GM18909 (cell line): ENCODE data around the gene OMG.
"Not testable (repeated sequence)": the region's sequence is repeated elsewhere in the genome, so short reads cannot be mapped to it uniquely, and the experiment has no call there.

Experiments used
- ATAC-seq: cut with Tn5 transposase; IDR thresholded peaks from one replicate; pipeline ENCODE4 v1.9.1; 2021; ENCODE audit warnings: mild to moderate bottlenecking; ENCODE audit not compliant: unreplicated experiment, poor library complexity

OMG gene

GRCh38 chr17:31308372-31309334, 11.6 kb upstream of the OMG start:
- no peak for ATAC-seq

GRCh38 chr17:31307640-31308039, 10.6 kb upstream of the OMG start:
- no peak for ATAC-seq

- ATAC-seq, result no peak
Observed at GRCh38 chr17:31299624-31300023, 2.6 kb upstream of the OMG start.

GRCh38 chr17:31296142-31296541, 897 bp downstream of the OMG start:
- ATAC-seq, result no peak

- ATAC-seq, result no peak
Observed at GRCh38 chr17:31295489-31295871, 1.6 kb downstream of the OMG start.

- ATAC-seq, result no peak
Observed at GRCh38 chr17:31294820-31295488, 2.1 kb downstream of the OMG start.

GRCh38 chr17:31294231-31294630, 2.8 kb downstream of the OMG start:
- ATAC-seq, result no peak

- no peak for ATAC-seq
Observed at GRCh38 chr17:31293581-31293980, 3.5 kb downstream of the OMG start.

GRCh38 chr17:31291820-31292219, 5.2 kb downstream of the OMG start:
- ATAC-seq, result no peak

GRCh38 chr17:31289790-31290189, 7.2 kb downstream of the OMG start:
- no peak for ATAC-seq

GRCh38 chr17:31287932-31288331, 9.1 kb downstream of the OMG start:
- ATAC-seq, result not testable (repeated sequence)

GRCh38 chr17:31286587-31286986, 10.5 kb downstream of the OMG start:
- no peak for ATAC-seq

GRCh38 chr17:31283841-31284240, 13.2 kb downstream of the OMG start:
- no peak for ATAC-seq

GRCh38 chr17:31281061-31281460, 16.0 kb downstream of the OMG start:
- no peak for ATAC-seq

GRCh38 chr17:31279401-31279800, 17.6 kb downstream of the OMG start:
- no peak for ATAC-seq

GRCh38 chr17:31275116-31275515, 21.9 kb downstream of the OMG start:
- ATAC-seq, result no peak

GRCh38 chr17:31274252-31274651, 22.8 kb downstream of the OMG start:
- ATAC-seq, result no peak

GRCh38 chr17:31273516-31273915, 23.5 kb downstream of the OMG start:
- no peak for ATAC-seq

GRCh38 chr17:31272803-31273202, 24.2 kb downstream of the OMG start:
- ATAC-seq, result no peak

GRCh38 chr17:31272236-31272635, 24.8 kb downstream of the OMG start:
- ATAC-seq, result no peak

- no peak for ATAC-seq
Observed at GRCh38 chr17:31269578-31269983, 27.5 kb downstream of the OMG start.
